ENCODE data around the gene ZNF574.

DNA sequence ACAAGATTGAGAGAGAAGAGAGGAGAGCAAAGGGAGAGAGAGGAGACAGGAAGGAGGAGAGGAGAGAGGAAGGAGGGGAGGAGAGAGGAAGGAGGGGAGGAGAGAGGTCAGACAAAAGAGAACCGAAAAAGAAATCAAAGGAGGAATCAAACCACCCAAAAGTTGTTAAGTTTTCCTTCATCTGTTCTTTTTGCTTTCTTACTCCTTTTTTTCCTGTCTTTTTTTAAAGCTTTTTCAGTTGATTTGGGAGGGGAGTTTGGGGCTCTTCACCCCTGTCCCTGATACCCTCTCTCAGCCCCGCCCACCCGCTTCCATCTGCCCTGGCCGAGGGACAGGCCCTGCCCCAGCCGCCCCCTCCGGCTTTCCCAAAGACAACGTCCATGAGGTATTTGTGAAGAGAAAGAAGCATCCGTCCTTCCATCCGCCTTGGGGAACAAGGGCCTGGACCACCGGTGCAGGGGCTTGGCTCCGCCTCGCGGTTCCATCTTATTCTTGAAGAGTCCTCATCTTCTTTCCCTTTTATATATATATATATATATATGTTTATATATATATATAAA lies 13.3 kb downstream of the ZNF574 start:
- TF ChIP-seq POLR2AphosphoS5 (IDR thresholded peaks at IDR 0.05; ENCODE audit: low read depth, low read length), result no peak
- TF ChIP-seq ELF1 (IDR thresholded peaks at IDR 0.05; ENCODE audit: borderline replicate concordance, low read depth), result no peak
- no peak for TF ChIP-seq EZH2 (IDR thresholded peaks at IDR 0.05)
- TF ChIP-seq, protein P1, sequence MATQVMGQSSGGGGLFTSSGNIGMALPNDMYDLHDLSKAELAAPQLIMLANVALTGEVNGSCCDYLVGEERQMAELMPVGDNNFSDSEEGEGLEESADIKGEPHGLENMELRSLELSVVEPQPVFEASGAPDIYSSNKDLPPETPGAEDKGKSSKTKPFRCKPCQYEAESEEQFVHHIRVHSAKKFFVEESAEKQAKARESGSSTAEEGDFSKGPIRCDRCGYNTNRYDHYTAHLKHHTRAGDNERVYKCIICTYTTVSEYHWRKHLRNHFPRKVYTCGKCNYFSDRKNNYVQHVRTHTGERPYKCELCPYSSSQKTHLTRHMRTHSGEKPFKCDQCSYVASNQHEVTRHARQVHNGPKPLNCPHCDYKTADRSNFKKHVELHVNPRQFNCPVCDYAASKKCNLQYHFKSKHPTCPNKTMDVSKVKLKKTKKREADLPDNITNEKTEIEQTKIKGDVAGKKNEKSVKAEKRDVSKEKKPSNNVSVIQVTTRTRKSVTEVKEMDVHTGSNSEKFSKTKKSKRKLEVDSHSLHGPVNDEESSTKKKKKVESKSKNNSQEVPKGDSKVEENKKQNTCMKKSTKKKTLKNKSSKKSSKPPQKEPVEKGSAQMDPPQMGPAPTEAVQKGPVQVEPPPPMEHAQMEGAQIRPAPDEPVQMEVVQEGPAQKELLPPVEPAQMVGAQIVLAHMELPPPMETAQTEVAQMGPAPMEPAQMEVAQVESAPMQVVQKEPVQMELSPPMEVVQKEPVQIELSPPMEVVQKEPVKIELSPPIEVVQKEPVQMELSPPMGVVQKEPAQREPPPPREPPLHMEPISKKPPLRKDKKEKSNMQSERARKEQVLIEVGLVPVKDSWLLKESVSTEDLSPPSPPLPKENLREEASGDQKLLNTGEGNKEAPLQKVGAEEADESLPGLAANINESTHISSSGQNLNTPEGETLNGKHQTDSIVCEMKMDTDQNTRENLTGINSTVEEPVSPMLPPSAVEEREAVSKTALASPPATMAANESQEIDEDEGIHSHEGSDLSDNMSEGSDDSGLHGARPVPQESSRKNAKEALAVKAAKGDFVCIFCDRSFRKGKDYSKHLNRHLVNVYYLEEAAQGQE (IDR thresholded peaks at IDR 0.05; ENCODE audit: low read depth), result no peak
- TF ChIP-seq CTCF (IDR thresholded peaks at IDR 0.05 in 2 of 3, conservative IDR thresholded peaks at IDR 0.05 in 1 of 3; ENCODE audit: borderline replicate concordance in 1 of 3, insufficient read depth in 1 of 3, low read depth in 2 of 3, low read length in 2 of 3), result no peak
- TF ChIP-seq ZFX (IDR thresholded peaks at IDR 0.05), result no peak
- no peak for TF ChIP-seq POLR2A (IDR thresholded peaks at IDR 0.05; ENCODE audit: borderline replicate concordance, extremely low read depth, insufficient read depth, insufficient read length)
- TF ChIP-seq EZH2phosphoT487 (IDR thresholded peaks at IDR 0.05; ENCODE audit: borderline replicate concordance), result no peak
- no peak for TF ChIP-seq YY1 (IDR thresholded peaks at IDR 0.05; ENCODE audit: extremely low read depth, insufficient replicate concordance, low read depth, low read length)
- TF ChIP-seq SIN3A (IDR thresholded peaks at IDR 0.05; ENCODE audit: low read depth), result no peak
- TF ChIP-seq, protein P2, sequence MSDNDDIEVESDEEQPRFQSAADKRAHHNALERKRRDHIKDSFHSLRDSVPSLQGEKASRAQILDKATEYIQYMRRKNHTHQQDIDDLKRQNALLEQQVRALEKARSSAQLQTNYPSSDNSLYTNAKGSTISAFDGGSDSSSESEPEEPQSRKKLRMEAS (IDR thresholded peaks at IDR 0.05), result no peak
- TF ChIP-seq, protein P3, sequence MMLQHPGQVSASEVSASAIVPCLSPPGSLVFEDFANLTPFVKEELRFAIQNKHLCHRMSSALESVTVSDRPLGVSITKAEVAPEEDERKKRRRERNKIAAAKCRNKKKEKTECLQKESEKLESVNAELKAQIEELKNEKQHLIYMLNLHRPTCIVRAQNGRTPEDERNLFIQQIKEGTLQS (IDR thresholded peaks at IDR 0.05), result no peak
- TF ChIP-seq TCF7L2 (IDR thresholded peaks at IDR 0.05; ENCODE audit: borderline replicate concordance, extremely low read depth, insufficient read depth, insufficient read length), result no peak
- no peak for TF ChIP-seq SRF (IDR thresholded peaks at IDR 0.05; ENCODE audit: low read depth)

All from HCT116 (cell line).